Measurements from ENCODE around the gene RICTOR.

Gene RICTOR

DNA sequence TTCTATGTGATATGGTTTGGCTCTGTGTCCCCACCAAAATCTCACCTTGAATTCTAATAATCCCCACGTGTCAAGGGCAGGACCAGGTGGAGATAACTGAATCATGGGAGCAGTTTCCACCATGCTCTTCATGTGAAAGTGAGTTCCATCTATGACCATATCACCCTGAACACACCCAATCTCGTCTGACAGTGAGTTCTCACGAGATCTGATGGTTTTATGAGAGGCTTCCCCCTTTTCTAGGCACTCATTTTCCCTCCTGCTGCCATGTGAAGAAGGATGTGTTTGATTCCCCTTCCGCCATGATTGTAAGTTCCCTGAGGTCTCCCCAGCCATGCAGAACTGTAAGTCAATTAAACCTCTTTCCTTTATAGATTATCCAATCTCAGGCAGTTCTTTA, 64.2 kb downstream of the RICTOR start:
- no peak for TF ChIP-seq CTCF (IDR thresholded peaks at IDR 0.05; ENCODE audit: low read depth, low read length)
- no peak overlapping the region for H3K4me3 ChIP-seq (ENCODE audit: low read depth, low read length)

GRCh38 chr5:39009280-39009679, 64.9 kb downstream of the RICTOR start:
- no peak for TF ChIP-seq CTCF (IDR thresholded peaks at IDR 0.05; ENCODE audit: low read depth, low read length)
- no peak overlapping the region for H3K4me3 ChIP-seq (ENCODE audit: low read depth, low read length)

- no peak for TF ChIP-seq CTCF (IDR thresholded peaks at IDR 0.05; ENCODE audit: low read depth, low read length)
- no peak overlapping the region for H3K4me3 ChIP-seq (ENCODE audit: low read depth, low read length)
Observed at GRCh38 chr5:39006650-39007049, 67.5 kb downstream of the RICTOR start.

DNA sequence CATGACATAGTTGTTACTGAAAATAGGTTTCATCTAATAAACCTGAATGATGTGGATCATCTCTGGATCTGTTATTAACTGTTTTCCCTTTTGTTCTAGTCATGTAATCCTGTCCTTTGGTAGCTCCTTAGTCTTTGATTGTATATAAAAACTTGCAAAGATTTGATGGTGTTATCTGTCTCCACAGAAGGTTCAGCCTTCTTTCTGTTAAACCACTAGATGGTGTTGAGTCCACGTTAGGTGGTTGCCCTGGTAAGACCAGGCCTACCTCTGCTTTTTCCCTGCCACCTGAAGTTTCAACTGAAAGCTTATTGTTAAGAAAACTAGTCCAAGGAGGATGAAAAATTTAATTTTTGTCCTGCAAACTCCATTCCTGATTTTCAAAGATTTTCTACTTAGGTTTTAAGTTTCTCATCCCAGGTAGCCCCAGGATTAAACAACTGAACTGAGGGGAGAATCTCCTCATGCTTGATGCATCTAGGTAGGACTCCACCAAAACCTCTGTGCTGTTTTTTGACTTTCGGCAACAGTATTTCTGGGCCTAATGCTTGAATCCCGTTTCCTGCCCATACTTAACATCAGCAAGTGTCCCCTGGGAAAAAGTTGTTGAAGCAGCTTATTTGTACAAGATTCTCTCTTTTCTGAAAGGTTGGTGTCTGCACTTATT, 68.5 kb downstream of the RICTOR start:
- no peak overlapping the region for H3K4me3 ChIP-seq (ENCODE audit: low read depth, low read length)
- TF ChIP-seq CTCF (IDR thresholded peaks at IDR 0.05; ENCODE audit: low read depth, low read length) = no peak

DNA sequence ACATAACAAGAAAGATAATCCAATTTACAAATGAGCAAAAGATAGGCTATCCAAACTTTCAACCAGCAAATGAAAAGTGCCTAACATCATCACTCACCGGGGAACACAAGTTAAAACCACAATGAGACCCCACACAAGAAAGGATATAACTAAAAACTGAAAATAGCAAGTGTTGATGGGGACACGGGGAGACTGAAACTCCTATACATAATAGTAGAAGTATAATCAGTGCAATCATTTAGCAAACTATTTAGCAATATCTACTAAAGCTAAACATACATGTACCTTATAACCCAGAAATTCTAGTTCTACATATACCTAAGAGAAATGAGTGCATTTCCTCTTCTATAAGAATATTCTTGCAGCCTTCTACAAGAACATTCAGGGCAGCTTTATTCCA, 72.5 kb downstream of the RICTOR start:
- no peak for TF ChIP-seq CTCF (IDR thresholded peaks at IDR 0.05; ENCODE audit: low read depth, low read length)
- H3K4me3 ChIP-seq (ENCODE audit: low read depth, low read length) = no peak overlapping the region

DNA sequence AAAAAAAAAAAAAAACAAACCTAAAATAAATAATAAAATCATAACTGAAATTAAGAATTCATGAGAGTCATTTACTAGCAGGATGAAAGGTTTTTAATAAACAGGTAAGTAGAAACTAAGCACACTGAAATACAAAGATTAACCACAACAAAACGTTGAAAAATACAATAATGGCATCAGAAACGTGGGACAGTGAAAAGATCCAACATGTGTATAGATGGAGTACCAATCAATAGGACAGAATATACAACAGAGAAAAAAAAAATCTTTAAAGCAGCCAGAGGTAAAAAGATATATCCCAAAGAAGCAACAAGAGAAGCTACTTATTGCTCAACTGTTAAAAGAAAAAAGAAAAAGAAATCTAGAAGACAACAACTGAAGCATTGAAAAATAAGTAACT, 75.2 kb downstream of the RICTOR start:
- no peak for TF ChIP-seq CTCF (IDR thresholded peaks at IDR 0.05; ENCODE audit: low read depth, low read length)
- H3K4me3 ChIP-seq (ENCODE audit: low read depth, low read length) = no peak overlapping the region

GRCh38 chr5:38997591-38997990, 76.6 kb downstream of the RICTOR start:
- TF ChIP-seq CTCF (IDR thresholded peaks at IDR 0.05; ENCODE audit: low read depth, low read length) = no peak
- H3K4me3 ChIP-seq (ENCODE audit: low read depth, low read length) = no peak overlapping the region
